Keratinocyte (primary cell): ENCODE data around the gene SSBP4. TPM values are rescaled to one million over a fixed set of nuclear protein-coding genes. Genes with fewer than 3 reads are reported as not detected.

Experiments
- DNase-seq: peaks from one replicate; pipeline ENCODE4 v3.0.0-alpha.2; 2011; ENCODE audit warnings: low read depth, missing footprints, low spot score
- FAIRE-seq: peaks from 2 replicates; lab custom pipeline; 2011; peaks lifted over from hg19 to GRCh38; lab: Jason Lieb, UNC
- H2AFZ ChIP-seq: 2 replicates; pipeline ENCODE4 v1.6.0; 2012; ENCODE audit warnings: low read length, control low read depth, inconsistent platforms; ENCODE audit not compliant: control insufficient read depth
- H3K27ac ChIP-seq: 2 replicates; pipeline ENCODE4 v1.5.1; 2011; ENCODE audit warnings: low read length; ENCODE audit not compliant: control insufficient read depth, insufficient read depth
- H3K27me3 ChIP-seq: 3 replicates; pipeline ENCODE4 v1.6.0; 2011; ENCODE audit warnings: low read length; ENCODE audit not compliant: control insufficient read depth, insufficient read depth; ENCODE audit errors: extremely low read depth
- H3K36me3 ChIP-seq, 2 experiments: 2 replicates in 1 of 2; 3 replicates in 1 of 2; pipeline ENCODE4 v1.5.1; 2011; ENCODE audit warnings: low read length in 2 of 2, mild to moderate bottlenecking in 1 of 2; ENCODE audit not compliant: control insufficient read depth in 2 of 2, insufficient read depth in 2 of 2; ENCODE audit errors: extremely low read depth in 1 of 2
- H3K4me1 ChIP-seq: 3 replicates; pipeline ENCODE4 v1.5.1; 2011; ENCODE audit warnings: low read length; ENCODE audit not compliant: control insufficient read depth, insufficient read depth; ENCODE audit errors: extremely low read depth
- H3K4me2 ChIP-seq: 3 replicates; pipeline ENCODE4 v1.6.0; 2011; ENCODE audit warnings: low read depth, low read length; ENCODE audit not compliant: control insufficient read depth, insufficient read depth; ENCODE audit errors: extremely low read depth
- H3K4me3 ChIP-seq, 3 experiments: fragments of 200-600 bp in 1 of 3; sonication (generic) in 1 of 3; 2 replicates in 2 of 3; 3 replicates in 1 of 3; pipeline ENCODE4 v1.5.1; 2011 to 2016; ENCODE audit warnings: low read length in 3 of 3, mild to moderate bottlenecking in 3 of 3, control low read depth in 2 of 3, inconsistent platforms in 1 of 3, low read depth in 1 of 3, mixed read lengths in 1 of 3, mixed run types in 1 of 3, moderate library complexity in 1 of 3; ENCODE audit not compliant: control insufficient read depth in 2 of 3, insufficient read depth in 2 of 3; ENCODE audit errors: extremely low read depth in 1 of 3
- H3K79me2 ChIP-seq: 2 replicates; pipeline ENCODE4 v1.6.0; 2012; ENCODE audit warnings: low read length; ENCODE audit not compliant: control insufficient read depth, insufficient read depth
- H3K9ac ChIP-seq: 3 replicates; pipeline ENCODE4 v1.6.0; 2011; ENCODE audit warnings: low read length; ENCODE audit not compliant: control insufficient read depth, insufficient read depth; ENCODE audit errors: extremely low read depth
- H3K9me1 ChIP-seq: 3 replicates; pipeline ENCODE4 v1.6.0; 2011; ENCODE audit warnings: low read length; ENCODE audit not compliant: control insufficient read depth, insufficient read depth; ENCODE audit errors: extremely low read depth
- H3K9me3 ChIP-seq: 2 replicates; pipeline ENCODE4 v1.5.1; 2012; ENCODE audit warnings: low read depth, low read length; ENCODE audit not compliant: control insufficient read depth
- H4K20me1 ChIP-seq: 3 replicates; pipeline ENCODE4 v1.6.0; 2011; ENCODE audit warnings: low read length; ENCODE audit not compliant: control insufficient read depth, insufficient read depth; ENCODE audit errors: extremely low read depth
- EZH2 ChIP-seq: IDR thresholded peaks from one replicate; pipeline ENCODE4 v1.6.1; 2012; ENCODE audit warnings: inconsistent platforms, mild to moderate bottlenecking, low read length, moderate library complexity
- dilution Hi-C: fragments of 300-500 bp; cut with MboI; formaldehyde crosslinking; loops from one replicate; pipeline ENCODE4 v1.7.0; 2020; ENCODE audit warnings: low sequenced_read_pairs; ENCODE audit not compliant: extremely low pct_ligation_motif_present
- polyA plus RNA-seq, 5 experiments: library from polyadenylated mRNA; depleted of rRNA in 3 of 5; stranded (reverse) in 3 of 5; stranded (forward) in 1 of 5; unstranded in 1 of 5; fragments of >200 nt; gene quantifications; 1 replicate in 1 of 5; 2 replicates in 3 of 5; 3 replicates in 1 of 5; pipeline versions ENCODE4 v1.2.1 to v1.2.3, GENCODE V29; 2011 to 2012; ENCODE audit warnings: missing spikeins in 2 of 5, low read depth in 1 of 5, low replicate concordance in 1 of 5
- TF ChIP-seq, protein P1 (sequence below), 3 experiments: IDR thresholded peaks in 1 of 3; conservative IDR thresholded peaks in 1 of 3; optimal IDR thresholded peaks in 1 of 3; 2 replicates in 2 of 3; 3 replicates in 1 of 3; pipeline versions ENCODE3 to v1.5.1; 2011; ENCODE audit warnings: low read length in 3 of 3, mild to moderate bottlenecking in 3 of 3, moderate library complexity in 2 of 3, control low read depth in 1 of 3, inconsistent platforms in 1 of 3; ENCODE audit not compliant: insufficient read depth in 2 of 3; ENCODE audit errors: extremely low read depth in 1 of 3

The SSBP4 gene
- polyA plus RNA-seq, 1 donor (not counting 4 experiments of a cell fraction or from before 2014, with no cell fraction given): 7.5 TPM

GRCh38 chr19:18446145-18446810 is 27.1 kb downstream of the SSBP4 start:
- no peak overlapping the region for H3K9ac ChIP-seq
- peaks cover 3% of the 10 kb centered on the region for H3K9me1 ChIP-seq
- DNase-seq (no peak), FAIRE-seq (no peak)
- no peak for TF ChIP-seq EZH2
- TF ChIP-seq, protein P1, sequence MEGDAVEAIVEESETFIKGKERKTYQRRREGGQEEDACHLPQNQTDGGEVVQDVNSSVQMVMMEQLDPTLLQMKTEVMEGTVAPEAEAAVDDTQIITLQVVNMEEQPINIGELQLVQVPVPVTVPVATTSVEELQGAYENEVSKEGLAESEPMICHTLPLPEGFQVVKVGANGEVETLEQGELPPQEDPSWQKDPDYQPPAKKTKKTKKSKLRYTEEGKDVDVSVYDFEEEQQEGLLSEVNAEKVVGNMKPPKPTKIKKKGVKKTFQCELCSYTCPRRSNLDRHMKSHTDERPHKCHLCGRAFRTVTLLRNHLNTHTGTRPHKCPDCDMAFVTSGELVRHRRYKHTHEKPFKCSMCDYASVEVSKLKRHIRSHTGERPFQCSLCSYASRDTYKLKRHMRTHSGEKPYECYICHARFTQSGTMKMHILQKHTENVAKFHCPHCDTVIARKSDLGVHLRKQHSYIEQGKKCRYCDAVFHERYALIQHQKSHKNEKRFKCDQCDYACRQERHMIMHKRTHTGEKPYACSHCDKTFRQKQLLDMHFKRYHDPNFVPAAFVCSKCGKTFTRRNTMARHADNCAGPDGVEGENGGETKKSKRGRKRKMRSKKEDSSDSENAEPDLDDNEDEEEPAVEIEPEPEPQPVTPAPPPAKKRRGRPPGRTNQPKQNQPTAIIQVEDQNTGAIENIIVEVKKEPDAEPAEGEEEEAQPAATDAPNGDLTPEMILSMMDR (optimal IDR thresholded peaks at IDR 0.05 in 1 of 3, IDR thresholded peaks at IDR 0.05 in 1 of 3, conservative IDR thresholded peaks at IDR 0.05 in 1 of 3; ENCODE audit: extremely low read depth in 1 of 3, insufficient read depth in 2 of 3, low read length in 3 of 3): no peak
- peaks cover 11% of the 10 kb centered on the region for H3K79me2 ChIP-seq
- dilution Hi-C loops: no loop called here
- H2AFZ ChIP-seq: no peak overlapping the region
- no peaks in the 10 kb centered on the region for H3K9me3 ChIP-seq
- H3K4me1 ChIP-seq: peaks cover 7% of the 10 kb centered on the region
- H3K27ac ChIP-seq: no peak overlapping the region
- no peaks in the 10 kb centered on the region for H4K20me1 ChIP-seq
- no peaks in the 10 kb centered on the region for H3K27me3 ChIP-seq
- peaks cover 47 to 59% of the 10 kb centered on the region in 2 experiments for H3K36me3 ChIP-seq
- H3K4me3 ChIP-seq: no peak overlapping the region
- H3K4me2 ChIP-seq: no peak overlapping the region

- peaks cover 3% of the 10 kb centered on the region for H3K9me1 ChIP-seq
- no peak overlapping the region for H2AFZ ChIP-seq
- H3K4me2 ChIP-seq: no peak overlapping the region
- no peak overlapping the region for H3K27ac ChIP-seq
- H3K79me2 ChIP-seq: peaks cover 11% of the 10 kb centered on the region
- peaks cover 51 to 60% of the 10 kb centered on the region in 2 experiments for H3K36me3 ChIP-seq
- no peak overlapping the region for H3K9ac ChIP-seq
- H3K4me1 ChIP-seq: peaks cover 7% of the 10 kb centered on the region
- no peak for FAIRE-seq
- H4K20me1 ChIP-seq: no peaks in the 10 kb centered on the region
- DNase-seq: no peak
- TF ChIP-seq, protein P1 (optimal IDR thresholded peaks at IDR 0.05 in 1 of 3, IDR thresholded peaks at IDR 0.05 in 1 of 3, conservative IDR thresholded peaks at IDR 0.05 in 1 of 3; ENCODE audit: extremely low read depth in 1 of 3, insufficient read depth in 2 of 3, low read length in 3 of 3): no peak
- TF ChIP-seq EZH2: no peak
- no peaks in the 10 kb centered on the region for H3K27me3 ChIP-seq
- dilution Hi-C loops: no loop called here
- H3K9me3 ChIP-seq: no peaks in the 10 kb centered on the region
- H3K4me3 ChIP-seq: no peak overlapping the region
Measured at GRCh38 chr19:18446811-18447359, 27.7 kb downstream of the SSBP4 start.
